Osteocyte (in vitro differentiated cells): ENCODE results near the gene RAB37. TPM values are rescaled to one million over a fixed set of nuclear protein-coding genes. Genes with fewer than 3 reads are reported as not detected.

Source experiments
- DNase-seq: peaks from one replicate; pipeline ENCODE4 v3.0.0; 2021; ENCODE audit warnings: mixed read lengths; ENCODE audit not compliant: unreplicated experiment; ENCODE audit errors: extremely low spot score
- H3K27ac Mint-ChIP-seq: one replicate; pipeline ENCODE4 v1.8.0; 2021; ENCODE audit warnings: mild to moderate bottlenecking, mixed read lengths; ENCODE audit not compliant: unreplicated experiment
- H3K27me3 Mint-ChIP-seq: one replicate; pipeline ENCODE4 v1.8.0; 2021; ENCODE audit warnings: mixed read lengths; ENCODE audit not compliant: unreplicated experiment
- H3K36me3 Mint-ChIP-seq: one replicate; pipeline ENCODE4 v1.8.0; 2021; ENCODE audit warnings: mixed read lengths; ENCODE audit not compliant: unreplicated experiment
- H3K4me1 Mint-ChIP-seq: one replicate; pipeline ENCODE4 v1.8.0; 2021; ENCODE audit warnings: mixed read lengths; ENCODE audit not compliant: unreplicated experiment
- H3K4me3 Mint-ChIP-seq: one replicate; pipeline ENCODE4 v1.8.0; 2021; ENCODE audit warnings: mild to moderate bottlenecking, moderate library complexity, mixed read lengths; ENCODE audit not compliant: unreplicated experiment
- H3K9me3 Mint-ChIP-seq: one replicate; pipeline ENCODE4 v1.8.0; 2021; ENCODE audit warnings: mixed read lengths; ENCODE audit not compliant: unreplicated experiment
- CTCF ChIP-seq: fragments of 200-600 bp; sonication (generic); IDR thresholded peaks from 2 replicates; pipeline ENCODE4 v1.5.0; 2021; ENCODE audit warnings: antibody characterized with exemption, mild to moderate bottlenecking, moderate library complexity
- total RNA-seq: library from RNA; stranded (reverse); gene quantifications from 2 replicates; pipeline ENCODE4 v1.2.1, GENCODE V29; 2021

Gene RAB37
- total RNA-seq, 1 donor from 2014 or later: not detected

GRCh38 chr17:74748279-74748528 is 11.1 kb downstream of the RAB37 start:
- no peaks in the 10 kb centered on the region for H3K27me3 Mint-ChIP-seq
- peak; percentile 5 for TF ChIP-seq CTCF
- H3K36me3 Mint-ChIP-seq: peaks cover 17% of the 10 kb centered on the region
- H3K4me1 Mint-ChIP-seq: peaks cover 56% of the 10 kb centered on the region
- DNase-seq: no peak
- H3K27ac Mint-ChIP-seq: no peak overlapping the region
- H3K4me3 Mint-ChIP-seq: peak overlapping the region; percentile 63
- no peaks in the 10 kb centered on the region for H3K9me3 Mint-ChIP-seq

GRCh38 chr17:74748529-74749278 is 11.6 kb downstream of the RAB37 start, which contains the start of gene NHERF1:
TSS of gene NHERF1 (plus strand) at chr17:74748628. CDS start at chr17:74748847, 219 bp downstream.
- Mint-ChIP-seq H3K36me3 (peaks cover 17% of the 10 kb centered on the region), H3K27me3 (no peaks in the 10 kb centered on the region), H3K4me1 (peaks cover 60% of the 10 kb centered on the region), H3K4me3 (peak within 1 kb of the TSS; percentile 98), H3K9me3 (no peaks in the 10 kb centered on the region), H3K27ac (peak within 1 kb of the TSS; percentile 82)
- TF ChIP-seq CTCF: peak; percentile 14
- DNase-seq: peak; percentile 99

GRCh38 chr17:74749279-74750038 is 12.4 kb downstream of the RAB37 start:
- TF ChIP-seq CTCF: no peak
- peaks cover 58% of the 10 kb centered on the region for H3K4me1 Mint-ChIP-seq
- DNase-seq: no peak

GRCh38 chr17:74750039-74750326 is 12.9 kb downstream of the RAB37 start:
- DNase-seq: no peak
- Mint-ChIP-seq H3K36me3 (peaks cover 17% of the 10 kb centered on the region), H3K4me1 (peaks cover 57% of the 10 kb centered on the region), H3K27me3 (no peaks in the 10 kb centered on the region), H3K9me3 (no peaks in the 10 kb centered on the region), H3K27ac (peak overlapping the region; percentile 82), H3K4me3 (peak overlapping the region; percentile 98)
- TF ChIP-seq CTCF: no peak

More at GRCh38 chr17:74749279-74750038, 12.4 kb downstream of the RAB37 start:
- peak overlapping the region; percentile 82 for H3K27ac Mint-ChIP-seq
- H3K27me3 Mint-ChIP-seq: no peaks in the 10 kb centered on the region
- H3K9me3 Mint-ChIP-seq: no peaks in the 10 kb centered on the region
- peaks cover 17% of the 10 kb centered on the region for H3K36me3 Mint-ChIP-seq
- H3K4me3 Mint-ChIP-seq: peak overlapping the region; percentile 98

GRCh38 chr17:74750327-74751069 is 13.4 kb downstream of the RAB37 start:
- no peak for TF ChIP-seq CTCF
- Mint-ChIP-seq H3K27ac (peak overlapping the region; percentile 82), H3K4me3 (peak overlapping the region; percentile 98), H3K9me3 (no peaks in the 10 kb centered on the region), H3K4me1 (peaks cover 60% of the 10 kb centered on the region), H3K27me3 (no peaks in the 10 kb centered on the region), H3K36me3 (peaks cover 17% of the 10 kb centered on the region)
- no peak for DNase-seq
